Fibroblast of villous mesenchyme (primary cell): Measurements from ENCODE around the gene INAFM2. TPM values are rescaled to one million over a fixed set of nuclear protein-coding genes. Genes with fewer than 3 reads are reported as not detected.

Source experiments
- DNase-seq: peaks from one replicate; pipeline ENCODE4 v3.0.0-alpha.2; 2010; ENCODE audit warnings: low read depth
- H3K4me3 ChIP-seq: 2 replicates; pipeline ENCODE4 v1.5.1; 2011; ENCODE audit warnings: low read depth, mild to moderate bottlenecking, low read length
- CTCF ChIP-seq: IDR thresholded peaks from 2 replicates; pipeline ENCODE4 v1.5.1; 2012; ENCODE audit warnings: low read depth, mild to moderate bottlenecking, low read length; ENCODE audit not compliant: insufficient read depth
- total RNA-seq: library from RNA; depleted of rRNA; stranded (reverse); fragments of >200 nt; gene quantifications from 2 replicates; pipeline ENCODE4 v1.2.3, GENCODE V29; 2012

The INAFM2 gene
- total RNA-seq, 1 donor, result 16.8 TPM

GRCh38 chr15:40369971-40370370 is 46.5 kb downstream of the INAFM2 start:
- TF ChIP-seq CTCF, result no peak
- no peak overlapping the region for H3K4me3 ChIP-seq
- no peak for DNase-seq

DNA sequence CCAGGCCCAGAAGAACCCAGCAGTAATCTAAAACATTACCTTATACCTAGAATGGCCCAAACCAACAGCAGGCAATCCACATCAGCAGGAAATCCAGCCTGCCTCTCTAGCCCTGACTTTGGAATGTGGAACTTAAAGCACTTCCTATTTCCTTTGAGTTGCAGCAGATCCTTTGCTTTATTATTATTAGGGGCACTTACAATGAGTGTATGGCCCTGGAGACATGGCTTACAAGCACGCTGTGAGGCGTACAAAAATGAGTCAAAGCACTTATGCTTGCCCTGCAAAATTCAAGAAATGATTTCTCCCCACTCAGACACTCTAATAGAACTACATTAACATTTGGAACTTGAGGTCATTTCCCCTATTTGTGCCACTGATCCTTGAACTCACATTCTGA is 49.5 kb downstream of the INAFM2 start:
- no peak for TF ChIP-seq CTCF
- DNase-seq, result no peak
- H3K4me3 ChIP-seq, result no peak overlapping the region

Other genes with a start within 250 kb of the INAFM2 start
- 0.86 and 10.0 TPM in 2 replicates for gene BMF, start 214.8 kb upstream of the INAFM2 start, total RNA-seq
- 13.9 and 19.9 TPM in 2 replicates for gene BUB1B, start 162.6 kb upstream of the INAFM2 start, total RNA-seq
- under 0.01 TPM in 2 replicates for gene PAK6, start 84.6 kb upstream of the INAFM2 start, total RNA-seq
- gene ANKRD63, start 40.6 kb upstream of the INAFM2 start, total RNA-seq, result not detected in 2 replicates
- gene PLCB2, start 15.8 kb upstream of the INAFM2 start, total RNA-seq, result 0.43 and 0.64 TPM in 2 replicates
- gene CCDC9B, start 17.2 kb downstream of the INAFM2 start, total RNA-seq, result 35.4 and 40.3 TPM in 2 replicates
- gene PHGR1, start 27.3 kb downstream of the INAFM2 start, total RNA-seq, result not detected in 2 replicates
- under 0.01 TPM in 2 replicates for gene DISP2, start 34.5 kb downstream of the INAFM2 start, total RNA-seq
- gene KNSTRN, start 59.0 kb downstream of the INAFM2 start, total RNA-seq, result 25.4 and 49.2 TPM in 2 replicates
- 26.7 and 40.2 TPM in 2 replicates for gene IVD, start 82.1 kb downstream of the INAFM2 start, total RNA-seq
- 9.3 and 11.2 TPM in 2 replicates for gene BAHD1, start 117.3 kb downstream of the INAFM2 start, total RNA-seq
- 12.9 and 14.2 TPM in 2 replicates for gene CHST14, start 147.3 kb downstream of the INAFM2 start, total RNA-seq
- 11.9 and 20.7 TPM in 2 replicates for gene CCDC32, start 241.3 kb downstream of the INAFM2 start, total RNA-seq
- 11.2 and 11.9 TPM in 2 replicates for gene RPUSD2, start 245.6 kb downstream of the INAFM2 start, total RNA-seq